Esophagus mucosa (tissue), 1 donor: ENCODE measurements around the gene ATG4D. TPM values are rescaled to one million over a fixed set of nuclear protein-coding genes. Genes with fewer than 3 reads are reported as not detected.

Experiments used
- ATAC-seq: fragments of 200-7000 bp; cut with Tn5 transposase; one replicate; pipeline ENCODE4 v1.9.1; 2020
- total RNA-seq: library from RNA; stranded (reverse); gene quantifications from one replicate; pipeline ENCODE4 v1.2.4, GENCODE V29; 2023
- donor health status: DM: yes; HTN: yes; CAD: no.

ATG4D gene
- total RNA-seq: 42.2 TPM

DNA sequence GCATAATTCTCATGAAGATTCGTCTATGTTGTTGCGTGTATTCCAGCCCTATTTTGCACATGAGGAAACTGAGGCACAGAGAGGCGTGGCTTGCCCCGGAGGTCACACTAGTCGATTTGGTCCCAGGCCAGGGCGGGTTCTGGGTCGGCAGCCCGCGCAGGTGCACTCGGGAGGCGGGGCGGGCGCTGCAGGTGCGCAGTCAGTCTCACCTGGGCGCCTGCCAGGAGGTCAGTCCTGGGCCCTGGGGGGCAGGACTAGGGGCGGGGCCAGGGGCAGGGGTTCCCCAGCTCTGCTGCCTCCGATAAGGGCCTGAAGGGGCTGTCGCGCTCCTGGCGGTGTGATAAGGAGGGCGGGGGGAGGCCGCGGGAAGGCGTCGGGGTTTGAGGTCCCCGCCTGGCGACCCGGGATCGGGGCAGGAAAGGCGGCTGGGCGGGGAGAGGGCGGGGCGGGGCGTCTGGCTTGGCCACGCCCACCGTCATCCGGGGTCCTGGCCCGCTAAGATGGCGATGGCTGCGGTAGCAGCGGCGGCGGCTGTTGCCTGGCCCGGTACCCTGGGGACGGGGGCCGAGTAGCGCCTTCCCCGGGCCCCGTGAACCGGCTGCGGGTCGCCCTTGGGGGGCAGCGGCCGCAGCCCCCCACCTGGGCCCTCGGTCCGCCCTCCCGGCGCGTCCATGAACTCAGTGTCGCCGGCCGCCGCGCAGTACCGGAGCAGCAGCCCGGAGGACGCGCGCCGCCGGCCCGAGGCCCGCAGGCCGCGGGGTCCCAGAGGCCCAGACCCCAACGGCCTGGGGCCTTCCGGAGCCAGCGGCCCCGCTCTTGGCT lies at the start of gene ATG4D:
Gene ATG4D (plus strand): TSS at position 485 of the 822 bp plus-strand sequence. CDS start 187 bp downstream, at position 672.
- ATAC-seq: peak; percentile 85

DNA sequence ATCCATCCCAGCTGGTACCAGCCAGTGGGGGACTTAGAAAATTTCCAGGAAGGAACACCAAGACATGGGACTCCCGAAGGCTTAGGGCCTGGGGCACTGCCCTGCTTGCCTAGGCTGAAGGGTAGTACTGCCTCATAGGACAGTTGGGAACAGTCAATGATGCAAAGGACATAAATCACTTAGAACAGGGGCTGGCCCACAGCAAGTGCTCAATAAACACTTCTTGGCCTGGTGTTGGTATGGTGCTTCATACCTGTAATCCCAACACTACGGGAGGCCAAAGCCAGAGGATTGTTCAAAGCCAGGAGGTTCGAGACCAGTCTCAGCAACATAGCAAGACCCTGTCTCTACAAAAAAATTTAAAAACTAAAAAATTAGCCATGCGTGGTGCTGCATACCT lies 46.3 kb upstream of the ATG4D start:
- ATAC-seq: no peak

DNA sequence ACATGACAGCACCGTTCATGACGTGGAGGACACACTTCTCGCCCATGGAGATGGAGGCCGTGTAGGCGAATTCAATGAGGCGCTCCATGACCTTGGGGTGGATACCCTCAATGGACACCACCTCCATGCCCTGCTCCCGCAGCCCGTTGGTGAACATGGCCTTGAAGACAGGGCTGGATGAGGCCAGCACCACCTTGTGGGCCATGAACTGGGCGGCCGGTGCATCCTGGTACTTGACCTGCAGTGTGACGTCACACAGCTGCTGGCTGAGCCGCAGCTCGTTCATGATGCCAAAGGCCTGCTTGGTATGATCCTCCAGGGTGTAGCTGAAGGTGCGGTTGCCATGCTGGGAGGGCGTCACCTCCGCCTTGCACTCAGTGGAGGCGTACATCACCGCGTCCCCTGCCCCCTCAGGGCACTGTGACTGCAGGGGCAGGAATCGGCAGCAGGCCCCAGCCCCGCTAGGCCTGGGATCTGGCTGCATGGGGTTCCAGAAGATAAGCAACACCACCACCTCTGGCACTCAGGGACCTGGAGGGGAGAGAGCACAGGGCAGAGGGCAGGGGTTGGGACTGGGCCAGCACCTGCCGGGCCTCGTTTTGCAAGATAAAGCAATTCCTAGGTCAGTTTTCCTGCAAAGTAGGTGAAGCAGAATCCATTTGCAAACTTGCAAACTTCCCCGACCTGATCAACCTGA lies 44.0 kb upstream of the ATG4D start:
- ATAC-seq: peak; percentile 2

DNA sequence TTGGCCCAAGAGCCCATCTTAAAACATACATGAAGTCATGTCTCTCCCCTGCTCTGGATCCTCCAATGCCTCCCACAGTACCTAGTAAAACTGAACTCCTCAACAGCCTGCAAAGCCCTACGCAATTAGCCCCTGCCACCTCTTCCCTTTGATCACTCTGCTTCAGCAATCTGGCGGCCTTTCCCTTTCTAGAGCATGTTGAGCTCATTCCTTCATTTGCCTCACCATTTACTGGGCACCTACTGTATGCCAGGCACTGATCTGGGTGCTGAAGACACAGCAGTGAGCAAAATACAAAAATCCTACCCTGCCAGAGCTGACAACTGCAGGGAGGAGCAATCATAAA lies 43.5 kb upstream of the ATG4D start:
- no peak for ATAC-seq

DNA sequence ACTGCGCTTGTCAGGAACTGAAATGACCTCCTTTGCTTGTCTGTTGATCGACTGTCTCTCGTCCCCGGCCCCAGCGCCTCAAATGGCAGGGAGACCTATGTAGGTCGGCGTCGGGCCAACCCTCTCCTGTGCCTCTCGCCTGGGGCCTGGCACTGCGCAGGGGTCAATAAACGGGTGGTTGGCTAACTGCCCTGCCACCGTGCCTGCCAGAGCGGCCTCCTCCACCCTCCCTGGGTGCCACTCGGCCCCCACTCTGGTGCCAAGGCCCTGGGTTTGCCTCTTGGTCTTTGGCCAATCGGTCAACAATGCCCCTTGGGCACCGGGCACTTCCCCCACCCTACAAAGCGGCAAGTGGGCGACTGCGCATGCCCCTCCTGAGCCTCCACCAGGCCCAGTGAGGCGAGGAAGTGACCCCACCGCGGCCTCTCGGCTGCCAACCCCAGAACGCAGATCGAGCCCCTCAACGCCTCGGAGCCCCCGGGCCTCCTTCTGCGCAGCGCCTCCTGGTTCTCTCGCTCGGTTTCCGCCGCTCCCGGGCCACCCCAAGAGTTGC lies 41.7 kb upstream of the ATG4D start:
- ATAC-seq: peak; percentile 37

DNA sequence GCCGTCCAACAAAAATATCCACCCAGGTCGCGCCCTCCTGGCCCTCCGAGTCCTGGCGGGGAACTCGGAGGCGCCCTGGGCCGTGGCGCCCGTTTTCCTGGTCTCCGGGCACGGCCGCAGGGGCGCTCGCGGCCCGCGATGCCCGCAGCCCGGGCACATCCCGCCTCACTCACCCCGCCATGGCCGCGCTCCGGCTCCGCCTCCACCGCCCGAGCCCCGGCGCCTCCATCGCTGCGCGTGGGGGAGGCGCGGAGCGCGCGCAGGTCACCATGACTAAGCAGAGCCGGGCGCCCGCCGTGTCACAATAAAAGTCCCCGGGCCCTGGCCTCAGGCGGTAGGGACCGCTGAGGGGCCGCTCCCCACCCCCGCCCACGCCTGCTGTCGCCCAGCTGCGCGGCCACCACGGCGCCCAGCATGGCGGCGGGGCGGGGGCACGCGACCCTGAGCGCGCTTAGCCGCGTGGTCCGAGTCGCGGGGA lies 41.1 kb upstream of the ATG4D start:
- peak; percentile 92 for ATAC-seq

DNA sequence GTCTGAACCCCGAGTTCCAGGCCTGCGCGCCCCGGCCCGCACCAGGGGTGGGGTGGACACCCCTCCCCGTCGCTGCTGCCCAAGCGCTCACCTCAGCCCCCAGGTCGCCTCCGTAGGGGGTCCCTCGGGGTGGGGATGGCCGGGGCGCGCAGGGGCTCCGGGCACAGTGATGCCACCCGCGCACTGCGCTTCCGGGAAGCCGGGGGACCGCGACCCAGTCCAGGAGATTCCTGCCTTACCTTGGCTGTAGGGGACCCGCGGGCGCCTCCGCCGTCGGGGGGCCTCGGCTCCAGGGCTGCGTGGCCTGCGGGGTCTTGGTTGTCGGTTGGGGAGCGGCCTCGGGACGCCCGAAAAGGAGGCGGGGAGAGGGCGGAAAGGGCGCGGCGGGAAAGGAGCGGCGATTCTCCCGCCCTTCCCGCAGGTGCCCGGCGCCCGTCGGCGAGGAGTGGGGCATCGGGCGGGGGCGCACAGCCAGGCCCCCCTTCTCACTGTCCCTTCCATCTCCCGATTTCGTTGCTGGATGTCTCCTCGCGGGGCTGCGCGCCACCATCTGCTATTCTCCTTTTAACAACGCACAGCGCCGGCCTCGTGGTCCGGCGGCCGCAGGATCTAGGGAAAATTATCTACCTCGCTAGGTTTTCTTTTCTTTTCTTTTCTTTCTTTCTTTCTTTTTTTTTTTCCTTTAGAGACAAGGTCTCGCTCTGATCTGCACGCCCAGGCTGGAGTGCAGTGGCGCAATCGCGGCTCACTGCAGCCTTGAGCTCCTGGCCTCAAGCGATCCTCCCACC lies 40.5 kb upstream of the ATG4D start, which contains the start of gene KEAP1:
Gene KEAP1 (minus strand): TSS at position 355 of the 788 bp plus-strand sequence. CDS start 3,323 bp downstream, outside the sequence.
- ATAC-seq: no peak

DNA sequence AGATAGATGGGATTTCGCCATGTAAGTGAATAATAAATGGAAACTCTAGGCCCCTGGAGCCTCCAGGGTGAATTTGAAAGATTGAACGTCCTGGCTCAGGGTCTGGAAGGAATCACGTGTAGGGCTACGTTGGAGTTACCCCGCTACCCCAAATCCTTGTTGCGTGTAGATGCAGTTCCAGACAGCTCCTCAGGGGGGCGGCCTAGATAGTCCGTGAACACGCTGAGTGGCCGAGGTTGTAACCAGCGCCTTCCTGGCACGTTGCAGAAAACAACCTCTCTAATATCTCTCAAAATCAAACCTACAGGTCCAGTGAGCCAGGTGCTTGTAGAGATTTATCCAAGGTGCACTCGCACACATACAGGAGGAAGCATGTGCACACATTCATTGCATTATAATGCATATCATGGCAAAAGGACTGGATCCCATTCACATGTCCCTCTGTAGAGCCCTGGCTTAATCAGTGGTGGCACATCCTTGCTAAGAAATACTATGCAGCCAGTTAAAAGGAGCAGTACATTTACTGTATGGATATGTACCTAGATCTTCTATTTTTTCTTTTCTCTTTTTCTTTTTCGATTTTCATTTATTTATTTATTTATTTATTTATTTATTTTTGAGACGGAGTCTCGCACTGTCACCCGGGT lies 38.0 kb upstream of the ATG4D start:
- peak; percentile 41 for ATAC-seq

DNA sequence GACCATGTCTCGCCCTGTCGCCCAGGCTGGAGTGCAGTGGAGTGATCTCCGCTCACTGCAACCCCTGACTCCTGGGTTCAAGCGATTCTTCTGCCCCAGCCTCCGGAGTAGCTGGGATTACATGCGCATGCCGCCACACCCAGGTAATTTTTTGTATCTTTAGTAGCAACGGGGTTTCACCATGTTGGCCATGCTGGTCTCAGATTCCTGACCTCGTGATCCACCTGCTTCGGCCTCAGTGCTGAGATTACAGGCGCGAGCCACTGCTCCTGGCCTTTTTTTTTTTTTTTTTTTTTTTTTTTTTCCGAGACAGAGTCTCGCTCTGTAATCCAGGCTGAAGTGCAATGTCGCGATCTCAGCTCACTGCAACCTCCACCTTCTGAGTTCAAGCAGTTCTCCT lies 35.7 kb upstream of the ATG4D start:
- ATAC-seq: no peak

DNA sequence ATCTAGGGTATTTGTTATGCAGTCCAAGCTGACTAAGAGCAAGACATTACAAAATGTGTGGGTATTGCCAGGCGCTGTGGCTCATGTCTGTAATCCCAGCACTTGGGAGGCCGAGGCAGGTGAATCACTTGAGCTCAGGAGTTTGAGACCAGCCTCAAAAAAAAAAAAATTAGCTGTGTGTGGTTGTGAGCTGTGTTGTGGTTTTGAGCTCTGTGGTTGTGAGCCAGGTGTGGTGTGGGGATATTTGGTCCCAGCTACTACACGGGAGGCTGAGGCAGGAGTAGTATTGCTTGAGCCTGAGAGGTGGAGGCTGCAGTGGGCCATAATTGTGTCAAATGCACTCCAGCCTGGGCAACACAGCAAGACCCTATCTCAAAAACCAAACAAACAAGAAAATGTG lies 35.0 kb upstream of the ATG4D start:
- ATAC-seq: peak; percentile 10

DNA sequence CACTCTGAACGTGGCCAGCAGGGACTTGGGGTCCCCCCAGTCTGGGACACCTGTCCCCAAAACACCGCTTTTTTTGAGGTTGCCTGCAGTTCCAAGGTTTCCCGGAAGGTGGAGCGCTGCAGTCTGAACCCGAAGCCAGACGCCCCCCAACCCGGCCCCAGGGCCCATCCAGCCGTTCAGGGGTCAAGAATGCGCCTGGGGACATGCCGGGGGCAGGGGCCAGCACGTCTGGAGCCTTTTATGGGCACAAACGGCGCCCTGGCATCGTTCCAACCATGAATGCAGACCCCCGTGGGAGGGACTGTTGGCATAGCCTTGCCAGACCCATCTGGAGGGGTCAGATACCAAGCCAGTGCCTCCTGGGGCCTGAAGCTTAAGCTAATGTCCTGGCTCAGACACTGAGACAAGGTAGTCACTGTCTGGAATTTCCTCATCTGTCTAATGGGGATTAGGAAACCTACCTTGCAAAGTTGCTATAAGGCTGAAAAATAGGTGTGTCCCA lies 33.4 kb upstream of the ATG4D start:
- peak; percentile 80 for ATAC-seq

DNA sequence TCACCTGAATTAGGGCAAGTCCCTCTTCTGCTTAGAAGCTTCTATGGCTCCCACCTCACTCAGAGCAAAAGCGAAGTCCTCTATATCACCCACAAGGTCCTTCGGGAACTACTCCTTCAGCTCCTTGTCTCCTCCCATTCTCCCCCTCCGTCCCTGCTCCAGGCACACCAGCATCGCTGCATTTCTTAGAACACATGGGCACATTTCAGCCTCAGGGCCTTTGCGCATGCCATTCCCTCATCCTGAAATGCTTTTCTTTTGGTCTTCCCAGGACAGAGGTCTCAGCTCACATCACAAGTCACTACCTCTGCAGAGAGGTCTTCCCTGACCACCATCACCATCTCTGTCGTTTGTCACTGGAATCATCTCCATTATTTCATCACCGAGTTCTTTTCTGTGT lies 30.5 kb upstream of the ATG4D start:
- ATAC-seq: no peak

DNA sequence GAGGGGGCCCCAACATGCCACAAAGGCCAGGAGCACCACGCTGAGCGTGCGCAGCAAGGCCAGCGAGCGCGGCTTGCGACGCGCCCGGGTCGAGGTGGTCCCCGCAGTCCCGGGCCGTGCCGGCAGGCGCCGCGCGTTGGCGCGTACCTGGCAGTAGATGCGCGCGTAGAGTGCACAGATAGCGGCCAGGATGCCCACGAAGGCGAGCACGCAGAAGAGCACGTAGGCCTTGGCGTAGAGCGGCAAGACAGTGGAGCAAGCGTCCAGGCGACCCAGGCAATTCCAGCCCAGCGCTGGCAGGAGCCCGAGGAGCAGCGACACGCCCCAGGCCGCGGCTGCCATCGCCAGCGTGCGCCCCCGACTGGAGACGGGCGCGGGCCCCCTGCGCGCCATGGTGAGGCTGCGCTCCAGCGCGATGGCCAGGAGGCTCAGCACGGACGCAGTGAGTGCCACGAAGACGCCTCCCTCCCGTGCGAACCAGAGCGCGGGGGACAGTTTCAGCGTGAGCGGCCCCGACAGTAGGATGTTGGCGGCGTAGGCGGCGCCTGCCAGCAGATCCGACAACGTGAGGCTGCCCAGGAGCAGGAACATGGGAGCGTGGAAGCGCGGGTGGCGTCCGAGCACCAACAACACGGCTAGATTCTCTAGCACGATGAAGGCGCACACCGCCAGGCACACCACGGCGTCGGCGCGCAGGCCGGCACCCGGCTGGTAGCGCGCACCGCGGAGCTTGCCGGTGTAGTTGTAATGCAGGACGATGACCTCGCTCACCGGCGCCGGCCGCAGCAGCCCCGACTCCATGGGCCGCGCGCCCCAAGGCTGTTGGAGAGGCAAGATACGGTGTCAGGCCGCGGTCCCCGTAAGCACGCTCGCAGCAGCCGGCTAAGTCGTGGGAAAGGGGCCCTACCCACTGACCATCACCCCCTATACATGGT lies 29.2 kb upstream of the ATG4D start:
- no peak for ATAC-seq

DNA sequence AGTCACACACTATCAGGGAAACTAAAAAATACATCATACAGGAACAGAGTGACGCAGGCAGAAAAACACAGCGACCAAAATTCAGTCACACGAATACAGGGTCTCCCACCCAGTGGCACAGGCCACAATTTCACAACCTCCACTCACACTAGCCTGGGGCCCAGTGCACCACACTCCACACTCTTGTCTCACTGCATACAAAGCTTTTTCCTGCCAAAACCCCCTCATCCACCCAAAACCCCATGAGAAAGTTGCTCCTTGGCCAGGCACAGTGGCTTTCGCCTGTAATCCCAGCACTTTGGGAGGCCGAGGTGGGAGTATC lies 27.7 kb upstream of the ATG4D start:
- no peak for ATAC-seq

DNA sequence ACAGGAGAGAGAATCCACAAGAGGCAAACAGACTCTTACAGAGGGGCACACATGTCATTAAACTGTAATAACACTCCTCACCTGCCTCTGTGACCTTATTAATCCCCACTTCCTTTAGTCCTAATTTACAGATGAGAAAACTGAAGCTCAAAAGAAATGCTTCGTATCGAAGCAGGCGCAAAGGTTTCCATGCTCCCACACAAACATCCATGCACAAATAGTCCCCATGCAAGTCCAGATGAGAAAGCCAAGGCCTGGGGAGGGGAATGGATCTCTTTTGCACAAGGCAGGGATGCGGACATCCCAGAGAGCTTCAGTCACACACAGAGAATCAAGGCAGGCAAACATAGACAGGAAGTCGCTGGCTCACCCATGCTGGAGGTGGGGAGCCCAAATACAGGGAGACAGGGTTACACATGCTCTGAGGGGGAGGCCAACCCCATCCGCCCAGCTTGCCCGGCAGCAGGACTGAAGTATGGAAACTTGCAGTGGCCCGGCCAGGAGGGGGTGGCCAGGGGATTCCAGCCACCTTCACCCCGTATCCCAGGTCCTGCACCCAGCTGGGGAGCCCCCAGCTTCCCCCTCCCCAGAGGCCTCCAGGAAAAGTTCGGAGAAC lies 26.9 kb upstream of the ATG4D start:
- ATAC-seq: peak; percentile 35

DNA sequence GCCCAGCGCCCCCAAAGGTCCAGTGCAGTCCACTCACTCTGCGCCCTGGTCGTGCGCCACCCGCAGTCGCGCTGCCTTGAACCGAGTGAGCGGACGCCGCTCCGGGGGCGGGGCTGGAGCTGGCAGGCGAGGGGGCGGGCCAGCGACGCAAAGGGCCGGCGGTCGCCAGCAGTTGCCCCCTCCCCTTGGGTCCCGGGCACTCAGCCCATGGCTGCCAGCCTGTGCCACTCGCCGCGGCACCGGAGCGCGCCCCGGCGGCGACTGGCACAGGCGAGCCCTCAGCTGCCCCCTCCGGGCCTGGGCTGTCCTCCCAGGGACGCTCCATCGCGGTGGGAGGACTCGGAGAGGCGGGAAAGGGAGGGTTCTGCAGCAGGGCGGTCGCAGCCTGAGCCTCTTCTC lies 26.3 kb upstream of the ATG4D start, which contains the start of gene S1PR5:
Gene S1PR5 (minus strand): TSS at position 87 of the 399 bp plus-strand sequence. CDS start 2,436 bp downstream, outside the sequence.
- peak; percentile 24 for ATAC-seq

DNA sequence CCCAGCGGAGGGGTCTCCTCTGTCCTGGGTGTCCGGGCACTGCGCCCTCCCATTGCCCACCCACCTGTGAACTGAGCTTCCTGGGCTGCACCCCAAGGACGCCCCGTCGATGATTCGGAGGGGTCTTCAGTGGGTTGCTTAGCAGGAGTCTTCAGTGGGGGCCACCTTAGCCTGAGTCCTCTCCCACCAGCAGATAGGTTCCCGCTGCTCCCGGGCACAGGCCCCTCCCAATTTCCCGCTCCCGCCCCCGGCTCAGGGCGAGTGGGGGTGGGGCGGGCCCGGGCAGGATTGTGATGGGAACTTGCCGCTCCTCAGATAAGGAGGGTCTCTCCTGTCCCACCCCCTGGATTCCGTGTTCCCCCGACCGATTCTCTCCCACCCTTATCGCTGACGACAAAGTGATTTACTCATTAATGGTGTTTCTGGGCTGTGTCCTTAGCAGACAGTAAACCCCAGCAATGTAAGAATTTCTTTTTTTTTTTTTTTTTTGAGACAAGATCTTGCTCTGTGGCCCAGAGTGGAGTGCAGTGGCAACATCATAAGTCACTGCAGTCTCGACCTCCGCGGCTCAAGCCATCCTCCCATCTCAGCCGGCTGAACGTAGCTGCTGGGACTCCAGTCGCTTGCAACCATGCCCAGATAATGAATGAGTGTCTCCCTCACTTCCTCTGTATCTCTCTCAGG lies 25.8 kb upstream of the ATG4D start:
- ATAC-seq: peak; percentile 18

DNA sequence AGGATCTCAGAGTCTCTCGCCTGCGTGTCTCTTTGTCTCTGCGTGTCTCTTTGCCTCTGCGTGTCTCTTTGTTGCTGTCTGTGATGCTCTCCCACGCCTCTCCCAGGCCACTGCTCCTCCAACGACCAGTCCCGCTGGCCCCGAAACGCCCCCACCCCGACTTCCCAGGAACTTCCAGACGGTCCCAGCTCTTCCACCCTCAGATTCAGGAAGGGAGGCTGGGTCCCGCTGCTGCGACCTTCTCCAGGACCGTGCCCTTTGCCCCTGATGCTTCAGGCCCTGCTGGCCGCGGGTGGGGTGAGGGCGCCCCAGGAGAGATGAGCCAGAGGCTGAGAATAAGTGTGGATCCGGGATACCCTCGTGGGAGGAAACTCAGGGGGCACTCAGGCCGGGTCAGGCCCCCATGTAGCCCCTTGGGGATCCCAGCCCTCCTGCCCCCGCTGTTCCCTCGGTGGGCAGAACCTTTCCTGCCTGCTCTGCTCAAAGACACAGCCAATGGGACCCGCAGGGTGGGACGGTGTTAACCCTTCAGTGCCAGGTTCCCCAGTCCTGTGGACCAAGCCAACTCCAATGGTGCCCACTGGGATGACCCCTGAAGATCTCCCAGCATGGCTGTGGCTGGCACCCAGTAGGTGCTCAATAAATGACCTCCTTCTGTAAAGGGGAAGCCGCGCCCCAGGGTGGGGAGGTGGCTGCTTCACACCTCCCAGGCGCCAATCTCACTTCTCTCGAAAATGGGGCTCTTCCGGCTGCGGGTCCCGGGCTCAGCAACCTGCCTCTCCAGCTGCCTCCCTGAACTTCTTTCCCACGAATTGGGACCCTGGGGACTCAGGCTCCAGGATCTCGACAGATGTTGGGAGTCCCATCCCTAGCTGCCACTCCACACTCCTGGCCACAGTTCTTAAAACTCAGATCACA lies 25.0 kb upstream of the ATG4D start:
- ATAC-seq: no peak

DNA sequence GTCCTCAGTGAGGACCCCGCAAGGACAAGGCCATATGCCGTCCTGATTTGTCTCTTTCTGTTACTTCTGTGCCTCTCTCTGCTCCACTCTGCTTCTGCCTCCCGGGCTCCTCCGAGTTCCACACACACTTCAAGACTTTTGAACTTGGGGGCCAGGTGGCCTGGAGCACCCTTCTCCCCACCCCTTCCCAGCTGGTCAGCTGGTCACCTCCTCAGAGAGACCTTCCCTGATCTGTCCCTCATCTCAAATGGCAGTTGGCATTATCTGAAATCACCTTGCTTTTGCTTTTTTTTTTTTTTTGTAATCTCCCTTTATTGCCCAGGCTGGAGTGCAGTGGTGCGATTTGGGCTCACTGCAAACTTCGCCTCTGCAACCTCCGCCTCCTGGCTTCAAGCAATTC lies 24.3 kb upstream of the ATG4D start:
- no peak for ATAC-seq
